Measurements from ENCODE around the gene CCDC192.

The CCDC192 gene

GRCh38 chr5:127757576-127757975 lies 54.4 kb downstream of the CCDC192 start:
- no peak overlapping the region for H3K27ac ChIP-seq
- no peaks in the 10 kb centered on the region for H3K4me1 ChIP-seq
- no peak for DNase-seq
- no peaks in the 10 kb centered on the region for H3K9me3 ChIP-seq
- intact Hi-C loops (cut with DNase I; ENCODE audit: low total_unique reads): loop anchor here (5.0 kb wide), 1 partner anchor 440 kb away; no protein-coding TSS in a partner anchor
- H3K27me3 ChIP-seq: no peaks in the 10 kb centered on the region
- no peaks in the 10 kb centered on the region for H3K36me3 ChIP-seq
- no peak overlapping the region for H3K4me3 ChIP-seq
- peak; percentile 11 to 13 for TF ChIP-seq CTCF (IDR thresholded peaks at IDR 0.05)

GRCh38 chr5:127758766-127759283 lies 55.6 kb downstream of the CCDC192 start:
- intact Hi-C loops (cut with DNase I; ENCODE audit: low total_unique reads): loop anchor here (5.0 kb wide), 1 partner anchor 438 kb away; no protein-coding TSS in a partner anchor
- H3K27ac ChIP-seq: no peak overlapping the region
- no peak for TF ChIP-seq CTCF (IDR thresholded peaks at IDR 0.05)

GRCh38 chr5:127761869-127762268 lies 58.7 kb downstream of the CCDC192 start:
- Histone ChIP-seq H3K9me3 (no peaks in the 10 kb centered on the region), H3K4me3 (no peak overlapping the region), H3K27ac (no peak overlapping the region), H3K36me3 (no peaks in the 10 kb centered on the region), H3K4me1 (no peaks in the 10 kb centered on the region), H3K27me3 (no peaks in the 10 kb centered on the region)
- DNase-seq: no peak
- intact Hi-C loops (cut with DNase I; ENCODE audit: low total_unique reads): no loop called here
- TF ChIP-seq CTCF (IDR thresholded peaks at IDR 0.05): no peak

More at GRCh38 chr5:127758766-127759283, 55.6 kb downstream of the CCDC192 start:
- Histone ChIP-seq H3K4me1 (no peaks in the 10 kb centered on the region), H3K9me3 (no peaks in the 10 kb centered on the region), H3K27me3 (no peaks in the 10 kb centered on the region), H3K36me3 (no peaks in the 10 kb centered on the region), H3K4me3 (no peak overlapping the region)
- no peak for DNase-seq

- H3K9me3 ChIP-seq: no peaks in the 10 kb centered on the region
- no peaks in the 10 kb centered on the region for H3K4me1 ChIP-seq
- intact Hi-C loops (cut with DNase I; ENCODE audit: low total_unique reads): no loop called here
- no peak for DNase-seq
- TF ChIP-seq CTCF (IDR thresholded peaks at IDR 0.05): no peak
- H3K27ac ChIP-seq: no peak overlapping the region
- no peak overlapping the region for H3K4me3 ChIP-seq
- no peaks in the 10 kb centered on the region for H3K36me3 ChIP-seq
- H3K27me3 ChIP-seq: no peaks in the 10 kb centered on the region
Observed at GRCh38 chr5:127762412-127762811, 59.2 kb downstream of the CCDC192 start.

GRCh38 chr5:127766676-127767335 lies 63.6 kb downstream of the CCDC192 start:
- Histone ChIP-seq H3K4me1 (no peaks in the 10 kb centered on the region), H3K27ac (no peak overlapping the region), H3K36me3 (no peaks in the 10 kb centered on the region), H3K27me3 (no peaks in the 10 kb centered on the region), H3K9me3 (no peaks in the 10 kb centered on the region), H3K4me3 (no peak overlapping the region)
- no peak for DNase-seq
- intact Hi-C loops (cut with DNase I; ENCODE audit: low total_unique reads): no loop called here
- TF ChIP-seq CTCF (IDR thresholded peaks at IDR 0.05): no peak

All from tibial artery (tissue), 4 donors.